B cell (primary cell): Measurements from ENCODE around the gene ITPR1. TPM values are rescaled to one million over a fixed set of nuclear protein-coding genes. Genes with fewer than 3 reads are reported as not detected.

Experiments
- ATAC-seq: fragments of 200-7000 bp; cut with Tn5 transposase; one replicate; pipeline ENCODE4 v1.10.0; 2021; ENCODE audit warnings: low read depth, mild to moderate bottlenecking, moderate number of reproducible peaks, moderate library complexity
- CTCF ChIA-PET: fragments of 350-600 bp; sonication (Branson Sonifier 250); formaldehyde crosslinking; loops from one replicate; lab custom pipeline; 2021; ENCODE audit warnings: antibody characterized with exemption, inconsistent platforms; lab: Charles Lee
- POLR2A ChIA-PET: fragments of 350-600 bp; sonication (Branson Sonifier 250); formaldehyde crosslinking; loops from one replicate; lab custom pipeline; 2021; ENCODE audit warnings: antibody characterized with exemption; lab: Charles Lee
- DNase-seq: peaks from one replicate; pipeline ENCODE4 v3.0.0; 2013
- H2AFZ ChIP-seq: 2 replicates; pipeline ENCODE4 v1.6.1; 2012; ENCODE audit warnings: mild to moderate bottlenecking, low read depth, low read length; ENCODE audit not compliant: insufficient read depth, poor library complexity, severe bottlenecking
- H3K27ac ChIP-seq, 2 donors: 1 replicate in 1 of 2; 2 replicates in 1 of 2; pipeline ENCODE4 v1.5.1; 2012 to 2013; ENCODE audit warnings: low read length in 2 of 2, mild to moderate bottlenecking in 2 of 2, moderate library complexity in 1 of 2
- H3K27me3 ChIP-seq, 4 experiments: fragments of 200-600 bp in 1 of 4; sonication (generic) in 1 of 4; replicated peaks in 1 of 4; 1 replicate in 2 of 4; 2 replicates in 2 of 4; pipeline versions ENCODE4 v1.6.1 to v1.7.0; 2013 to 2016; ENCODE audit warnings: low read length in 3 of 4, mild to moderate bottlenecking in 2 of 4, mixed read lengths in 1 of 4, moderate library complexity in 1 of 4; ENCODE audit not compliant: insufficient read depth in 4 of 4, control insufficient read depth in 3 of 4; ENCODE audit errors: control extremely low read depth in 1 of 4
- H3K36me3 ChIP-seq, 2 experiments: replicated peaks in 1 of 2; 1 replicate in 1 of 2; 2 replicates in 1 of 2; pipeline versions ENCODE4 v1.6.1 to v1.7.1; 2013; ENCODE audit warnings: low read length in 1 of 2; ENCODE audit not compliant: insufficient read depth in 2 of 2, control insufficient read depth in 1 of 2; ENCODE audit errors: control extremely low read depth in 1 of 2, extremely low read depth in 1 of 2
- H3K4me1 ChIP-seq, 2 donors: fragments of 200-600 bp in 1 of 2; sonication (generic) in 1 of 2; 1 replicate in 1 of 2; 2 replicates in 1 of 2; pipeline versions ENCODE4 v1.5.1 to v1.6.1; 2013 to 2017; ENCODE audit warnings: low read length in 2 of 2; ENCODE audit not compliant: control insufficient read depth in 2 of 2, insufficient read depth in 2 of 2
- H3K4me2 ChIP-seq: replicated peaks from 2 replicates; pipeline ENCODE3; 2012; ENCODE audit warnings: mild to moderate bottlenecking, low read depth, low read length; ENCODE audit not compliant: poor library complexity, severe bottlenecking
- H3K4me3 ChIP-seq, 5 experiments: fragments of 200-600 bp in 1 of 5; sonication (generic) in 1 of 5; 1 replicate in 3 of 5; 2 replicates in 2 of 5; pipeline versions ENCODE4 v1.5.1 to v1.7.0; 2011 to 2016; ENCODE audit warnings: low read length in 4 of 5, mild to moderate bottlenecking in 4 of 5, low read depth in 2 of 5, control low read depth in 1 of 5, moderate library complexity in 1 of 5; ENCODE audit not compliant: insufficient read depth in 1 of 5; ENCODE audit errors: control extremely low read depth in 1 of 5, extremely low read depth in 1 of 5
- H3K79me2 ChIP-seq: fragments of 200-600 bp; sonication (generic); one replicate; pipeline ENCODE4 v1.6.0; 2016; ENCODE audit warnings: low read length; ENCODE audit not compliant: control insufficient read depth, insufficient read depth
- H3K9ac ChIP-seq: fragments of 200-600 bp; sonication (generic); 2 replicates; pipeline ENCODE4 v1.6.1; 2017; ENCODE audit warnings: mild to moderate bottlenecking, low read length, moderate library complexity
- H3K9me3 ChIP-seq, 3 donors: one replicate each; pipeline versions ENCODE4 v1.6.1 to v1.7.1; 2013; ENCODE audit warnings: low read length in 2 of 3; ENCODE audit not compliant: control insufficient read depth in 2 of 3, insufficient read depth in 1 of 3; ENCODE audit errors: control extremely low read depth in 1 of 3
- H4K20me1 ChIP-seq: 2 replicates; pipeline ENCODE4 v1.6.0; 2012; ENCODE audit warnings: mild to moderate bottlenecking, low read length; ENCODE audit not compliant: insufficient read depth, control insufficient read depth, poor library complexity, severe bottlenecking
- H3K27ac Mint-ChIP-seq: one replicate; pipeline ENCODE4 v1.8.0; 2021; ENCODE audit warnings: mixed read lengths
- H3K27me3 Mint-ChIP-seq: one replicate; pipeline ENCODE4 v1.8.0; 2021; ENCODE audit warnings: mixed read lengths
- H3K4me1 Mint-ChIP-seq: one replicate; pipeline ENCODE4 v1.8.0; 2021; ENCODE audit warnings: mixed read lengths
- H3K4me3 Mint-ChIP-seq: one replicate; pipeline ENCODE4 v1.8.0; 2021; ENCODE audit warnings: mixed read lengths
- H3K9me3 Mint-ChIP-seq: one replicate; pipeline ENCODE4 v1.8.0; 2022; ENCODE audit warnings: mixed read lengths; ENCODE audit not compliant: insufficient read depth
- CTCF ChIP-seq: fragments of 200-600 bp; IDR thresholded peaks from one replicate; pipeline ENCODE4 v1.8.0; 2022; ENCODE audit warnings: antibody characterized with exemption, mild to moderate bottlenecking
- EZH2 ChIP-seq: IDR thresholded peaks from 2 replicates; pipeline ENCODE4 v1.6.1; 2012; ENCODE audit warnings: borderline replicate concordance, low read depth, mild to moderate bottlenecking, moderate library complexity, low read length; ENCODE audit not compliant: insufficient read depth, poor library complexity, severe bottlenecking
- WGBS: methylation state at CpG from one replicate; pipeline ENCODE4 v1.1.5; 2013; ENCODE audit warnings: missing lambda C conversion rate; ENCODE audit not compliant: insufficient coverage; 5-methylcytosine and 5-hydroxymethylcytosine counted together
- intact Hi-C: fragments of 100-400 bp; cut with micrococcal nuclease; formaldehyde crosslinking; loops from one replicate; pipeline ENCODE4 v1.10.0; 2022
- polyA plus RNA-seq: library from polyadenylated mRNA; depleted of rRNA; stranded (reverse); fragments of >200 nt; gene quantifications from 2 replicates; pipeline ENCODE4 v1.2.3, GENCODE V29; 2012
- total RNA-seq, 2 donors: library from RNA; stranded (reverse); fragments of 120-200 nt in 1 of 2; gene quantifications; 1 replicate in 1 of 2; 2 replicates in 1 of 2; pipeline versions ENCODE4 v1.2.3 to v1.2.4, GENCODE V29; 2013 to 2022

The ITPR1 gene
- total and polyA plus RNA-seq, 2 donors (not counting 1 experiment from before 2014, with no cell fraction given) = 64.0 to 332 TPM

GRCh38 chr3:4721511-4721911 is 228.4 kb downstream of the ITPR1 start:
- DNase-seq = no peak
- Histone ChIP-seq H3K4me2 (no peak overlapping the region), H3K9me3 (no peaks in the 10 kb centered on the region), H2AFZ (no peak overlapping the region), H3K4me3 (no peak overlapping the region), H3K79me2 (peaks cover 6% of the 10 kb centered on the region), H4K20me1 (peaks cover 56% of the 10 kb centered on the region), H3K4me1 (no peaks in the 10 kb centered on the region), H3K36me3 (peaks cover under 1 to 82% of the 10 kb centered on the region in 2 experiments), H3K27me3 (no peaks in the 10 kb centered on the region), H3K27ac (no peak overlapping the region), H3K9ac (no peak overlapping the region)
- ChIA-PET POLR2A (interaction anchor here (0.7 kb wide), 1 partner anchor 255 kb away, joined by 3 read pairs; no protein-coding TSS in a partner anchor), CTCF (interaction anchor here (0.6 to 2.6 kb wide), 6 partner anchors 10 to 338 kb away, joined by 3 to 27 read pairs (median 6); no protein-coding TSS in a partner anchor)
- no peak for ATAC-seq
- intact Hi-C loops = no loop called here
- H3K9me3 Mint-ChIP-seq = no peaks in the 10 kb centered on the region
- TF ChIP-seq EZH2 (no peak), CTCF (no peak)
- H3K27me3 Mint-ChIP-seq = no peaks in the 10 kb centered on the region
- H3K4me1 Mint-ChIP-seq = no peaks in the 10 kb centered on the region
- no peak overlapping the region for H3K4me3 Mint-ChIP-seq
- 100% methylated on average over 2 of the region's 9 CpGs for WGBS
- no peak overlapping the region for H3K27ac Mint-ChIP-seq

GRCh38 chr3:4722103-4722502 is 229.0 kb downstream of the ITPR1 start:
- peaks cover 3% of the 10 kb centered on the region for H3K79me2 ChIP-seq
- intact Hi-C loops = no loop called here
- H3K27ac ChIP-seq = no peak overlapping the region
- WGBS = 72% methylated on average over 4 of the region's 6 CpGs
- H3K4me2 ChIP-seq = no peak overlapping the region
- H3K27me3 ChIP-seq = no peaks in the 10 kb centered on the region
- H3K9ac ChIP-seq = no peak overlapping the region
- H3K36me3 ChIP-seq = peaks cover 6 to 82% of the 10 kb centered on the region in 2 experiments
- Mint-ChIP-seq H3K4me1 (no peaks in the 10 kb centered on the region), H3K9me3 (no peaks in the 10 kb centered on the region), H3K27me3 (no peaks in the 10 kb centered on the region), H3K27ac (peak overlapping the region; percentile 59), H3K4me3 (no peak overlapping the region)
- peaks cover 53% of the 10 kb centered on the region for H4K20me1 ChIP-seq
- H3K9me3 ChIP-seq = no peaks in the 10 kb centered on the region
- DNase-seq (no peak), ATAC-seq (no peak)
- ChIA-PET CTCF (interaction anchor here (1.4 kb wide), 1 partner anchor 11 kb away, joined by 6 read pairs; no protein-coding TSS in a partner anchor), POLR2A (no interaction called here)
- TF ChIP-seq CTCF = no peak
- TF ChIP-seq EZH2 = no peak
- H3K4me3 ChIP-seq = no peak overlapping the region
- H3K4me1 ChIP-seq = no peaks in the 10 kb centered on the region
- H2AFZ ChIP-seq = no peak overlapping the region
